Daoy (cell line): ENCODE results near the gene NAGS. TPM values are rescaled to one million over a fixed set of nuclear protein-coding genes. Genes with fewer than 3 reads are reported as not detected.
"Not testable (repeated sequence)": the region's sequence is repeated elsewhere in the genome, so short reads cannot be mapped to it uniquely, and the experiment has no call there.

Experiments
- DNase-seq: peaks from one replicate; pipeline ENCODE4 v3.0.0-alpha.2; 2015; ENCODE audit warnings: low read depth
- total RNA-seq: library from RNA; depleted of rRNA; stranded (reverse); fragments of >200 nt; shearing (Covaris generic); gene quantifications from 2 replicates; pipeline ENCODE4 v1.2.3, GENCODE V29; 2014

NAGS gene
- total RNA-seq, 1 experiment from 2014 or later: 1.1 TPM

GRCh38 chr17:43983515-43984411 is 20.7 kb upstream of the NAGS start:
- no peak for DNase-seq

GRCh38 chr17:43984521-43984920 is 19.9 kb upstream of the NAGS start:
- DNase-seq: no peak

GRCh38 chr17:43986225-43986981 is 18.0 kb upstream of the NAGS start:
- DNase-seq: no peak

- DNase-seq: no peak
Observed at GRCh38 chr17:43987131-43988021, 17.0 kb upstream of the NAGS start.

GRCh38 chr17:43988301-43988700 is 16.1 kb upstream of the NAGS start:
- no peak for DNase-seq

- DNase-seq: no peak
Observed at GRCh38 chr17:43992641-43993040, 11.8 kb upstream of the NAGS start.

- peak; percentile 63 for DNase-seq
Observed at GRCh38 chr17:43994272-43995149, 9.9 kb upstream of the NAGS start.

GRCh38 chr17:43995150-43995471 is 9.3 kb upstream of the NAGS start:
- DNase-seq: no peak

- not testable (repeated sequence) for DNase-seq
Observed at GRCh38 chr17:43997180-43997579, 7.2 kb upstream of the NAGS start.

GRCh38 chr17:43998552-43998951 is 5.9 kb upstream of the NAGS start:
- DNase-seq: peak; percentile 30

- no peak for DNase-seq
Observed at GRCh38 chr17:43999024-43999423, 5.4 kb upstream of the NAGS start.

GRCh38 chr17:44000141-44000860 is 4.1 kb upstream of the NAGS start:
- no peak for DNase-seq

- DNase-seq: no peak
Observed at GRCh38 chr17:44000871-44001460, 3.5 kb upstream of the NAGS start.

GRCh38 chr17:44001461-44001920 is 2.9 kb upstream of the NAGS start:
- no peak for DNase-seq

- peak; percentile 62 for DNase-seq
Observed at GRCh38 chr17:44002141-44002848, 2.1 kb upstream of the NAGS start.

GRCh38 chr17:44004761-44005526 is 522 bp downstream of the NAGS start:
- DNase-seq: no peak

- no peak for DNase-seq
Observed at GRCh38 chr17:44005527-44006271, 1.3 kb downstream of the NAGS start.

- DNase-seq: no peak
Observed at GRCh38 chr17:44006272-44006597, 1.8 kb downstream of the NAGS start.
